DND-41 (cell line): Measurements from ENCODE around the gene ZMAT3.

ENCODE experiments used
- ATAC-seq: fragments of 200-7000 bp; cut with Tn5 transposase; 3 replicates; pipeline ENCODE4 v1.9.1; 2021; ENCODE audit warnings: low read depth; ENCODE audit not compliant: insufficient read depth
- DNase-seq: peaks from one replicate; pipeline ENCODE4 v3.0.0-alpha.2; 2020
- H2AFZ ChIP-seq: 2 replicates; pipeline ENCODE4 v1.6.0; 2012; ENCODE audit warnings: low read depth, low read length
- H3K27ac ChIP-seq: 2 replicates; pipeline ENCODE4 v1.5.1; 2012; ENCODE audit warnings: low read length, inconsistent platforms
- H3K27me3 ChIP-seq: fragments of 200-600 bp; sonication (generic); 2 replicates; pipeline ENCODE4 v1.6.0; 2012; ENCODE audit warnings: low read length, mild to moderate bottlenecking, inconsistent platforms; ENCODE audit not compliant: insufficient read depth, poor library complexity
- H3K36me3 ChIP-seq: 2 replicates; pipeline ENCODE4 v1.5.1; 2012; ENCODE audit warnings: low read length, inconsistent platforms; ENCODE audit not compliant: insufficient read depth
- H3K4me1 ChIP-seq: 2 replicates; pipeline ENCODE4 v1.5.1; 2012; ENCODE audit warnings: mild to moderate bottlenecking, low read length; ENCODE audit not compliant: insufficient read depth
- H3K4me2 ChIP-seq: 2 replicates; pipeline ENCODE4 v1.6.0; 2012; ENCODE audit warnings: mild to moderate bottlenecking, moderate library complexity, low read length, inconsistent platforms; ENCODE audit not compliant: insufficient read depth
- H3K4me3 ChIP-seq, 2 experiments: fragments of 200-600 bp in 1 of 2; shearing (Covaris generic) in 1 of 2; 2 replicates each; pipeline ENCODE4 v1.5.1; 2012 to 2016; ENCODE audit warnings: inconsistent platforms in 2 of 2, low read length in 2 of 2, mild to moderate bottlenecking in 2 of 2, low read depth in 1 of 2, moderate library complexity in 1 of 2
- H3K79me2 ChIP-seq: 2 replicates; pipeline ENCODE4 v1.6.0; 2012; ENCODE audit warnings: low read length, inconsistent platforms; ENCODE audit not compliant: insufficient read depth
- H3K9ac ChIP-seq: 2 replicates; pipeline ENCODE4 v1.6.0; 2012; ENCODE audit warnings: low read depth, mild to moderate bottlenecking, inconsistent platforms, low read length, moderate library complexity
- H3K9me3 ChIP-seq: 2 replicates; pipeline ENCODE4 v1.5.1; 2012; ENCODE audit warnings: low read length, moderate library complexity, mild to moderate bottlenecking, inconsistent platforms; ENCODE audit not compliant: insufficient read depth, severe bottlenecking
- H4K20me1 ChIP-seq: 2 replicates; pipeline ENCODE4 v1.6.0; 2012; ENCODE audit warnings: low read length; ENCODE audit not compliant: insufficient read depth
- EZH2 ChIP-seq: IDR thresholded peaks from 3 replicates; pipeline ENCODE4 v1.6.1; 2012; ENCODE audit warnings: borderline replicate concordance, low read depth, mild to moderate bottlenecking, moderate library complexity, low read length, inconsistent platforms; ENCODE audit not compliant: severe bottlenecking
- TF ChIP-seq, protein P1 (sequence below): IDR thresholded peaks from 2 replicates; pipeline ENCODE4 v1.5.1; 2012; ENCODE audit warnings: borderline replicate concordance, low read length, moderate library complexity, mild to moderate bottlenecking; ENCODE audit not compliant: poor library complexity, severe bottlenecking; ENCODE audit errors: extremely low read depth

Gene ZMAT3

DNA sequence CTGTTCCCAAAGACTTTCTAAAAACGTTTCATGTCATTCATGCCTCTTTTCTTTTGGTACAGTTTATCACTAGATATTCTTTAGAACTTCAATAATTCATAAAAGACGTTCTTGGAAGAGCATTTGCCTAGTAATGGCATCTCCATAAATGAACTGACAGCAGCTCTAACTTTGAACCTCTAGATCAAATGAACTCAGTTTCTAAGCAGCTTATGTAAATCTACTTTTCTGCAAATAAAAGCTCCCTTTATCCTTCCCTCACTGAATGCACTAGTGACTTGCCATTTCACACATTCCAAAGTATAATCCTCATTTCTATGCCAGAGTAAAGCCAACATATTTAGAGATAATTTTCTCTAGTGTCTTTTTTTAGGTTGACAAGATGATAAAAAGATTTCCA lies 85.2 kb downstream of the ZMAT3 start:
- no peaks in the 10 kb centered on the region for H3K27me3 ChIP-seq
- H3K79me2 ChIP-seq = no peaks in the 10 kb centered on the region
- no peak overlapping the region for H3K4me3 ChIP-seq
- H4K20me1 ChIP-seq = no peaks in the 10 kb centered on the region
- H3K9me3 ChIP-seq = peaks cover 29% of the 10 kb centered on the region
- no peak overlapping the region for H3K9ac ChIP-seq
- no peak for DNase-seq
- H3K4me2 ChIP-seq = no peak overlapping the region
- H2AFZ ChIP-seq = no peak overlapping the region
- no peak for ATAC-seq
- no peaks in the 10 kb centered on the region for H3K4me1 ChIP-seq
- H3K36me3 ChIP-seq = no peaks in the 10 kb centered on the region
- no peak for TF ChIP-seq EZH2
- TF ChIP-seq, protein P1, sequence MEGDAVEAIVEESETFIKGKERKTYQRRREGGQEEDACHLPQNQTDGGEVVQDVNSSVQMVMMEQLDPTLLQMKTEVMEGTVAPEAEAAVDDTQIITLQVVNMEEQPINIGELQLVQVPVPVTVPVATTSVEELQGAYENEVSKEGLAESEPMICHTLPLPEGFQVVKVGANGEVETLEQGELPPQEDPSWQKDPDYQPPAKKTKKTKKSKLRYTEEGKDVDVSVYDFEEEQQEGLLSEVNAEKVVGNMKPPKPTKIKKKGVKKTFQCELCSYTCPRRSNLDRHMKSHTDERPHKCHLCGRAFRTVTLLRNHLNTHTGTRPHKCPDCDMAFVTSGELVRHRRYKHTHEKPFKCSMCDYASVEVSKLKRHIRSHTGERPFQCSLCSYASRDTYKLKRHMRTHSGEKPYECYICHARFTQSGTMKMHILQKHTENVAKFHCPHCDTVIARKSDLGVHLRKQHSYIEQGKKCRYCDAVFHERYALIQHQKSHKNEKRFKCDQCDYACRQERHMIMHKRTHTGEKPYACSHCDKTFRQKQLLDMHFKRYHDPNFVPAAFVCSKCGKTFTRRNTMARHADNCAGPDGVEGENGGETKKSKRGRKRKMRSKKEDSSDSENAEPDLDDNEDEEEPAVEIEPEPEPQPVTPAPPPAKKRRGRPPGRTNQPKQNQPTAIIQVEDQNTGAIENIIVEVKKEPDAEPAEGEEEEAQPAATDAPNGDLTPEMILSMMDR = no peak
- no peak overlapping the region for H3K27ac ChIP-seq

DNA sequence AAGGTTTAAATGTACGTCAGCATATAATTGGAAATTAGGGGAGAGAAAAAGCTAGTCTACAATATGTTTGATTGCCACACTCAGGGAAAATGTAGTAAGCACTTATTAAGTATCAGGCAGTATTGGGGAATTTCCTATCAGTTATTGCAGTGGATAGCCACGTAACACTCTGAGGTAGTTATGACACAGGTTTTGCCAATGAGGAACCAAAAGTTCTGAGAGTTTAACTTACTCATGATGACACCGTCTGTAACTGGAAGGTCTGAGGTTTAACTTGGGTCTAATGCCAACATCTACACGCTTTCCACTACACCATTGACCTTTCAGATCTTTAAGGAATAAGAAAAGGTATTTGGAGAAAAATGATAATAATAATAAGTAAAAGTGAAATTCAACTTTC lies 89.5 kb downstream of the ZMAT3 start:
- TF ChIP-seq EZH2 = no peak
- TF ChIP-seq, protein P1 = no peak
- Histone ChIP-seq H3K9me3 (peaks cover 3% of the 10 kb centered on the region), H3K79me2 (no peaks in the 10 kb centered on the region), H2AFZ (no peak overlapping the region), H3K4me3 (no peak overlapping the region), H3K9ac (no peak overlapping the region), H3K27ac (no peak overlapping the region), H3K36me3 (no peaks in the 10 kb centered on the region), H3K27me3 (no peaks in the 10 kb centered on the region), H3K4me2 (no peak overlapping the region), H3K4me1 (no peaks in the 10 kb centered on the region), H4K20me1 (no peaks in the 10 kb centered on the region)
- ATAC-seq (no peak), DNase-seq (no peak)

DNA sequence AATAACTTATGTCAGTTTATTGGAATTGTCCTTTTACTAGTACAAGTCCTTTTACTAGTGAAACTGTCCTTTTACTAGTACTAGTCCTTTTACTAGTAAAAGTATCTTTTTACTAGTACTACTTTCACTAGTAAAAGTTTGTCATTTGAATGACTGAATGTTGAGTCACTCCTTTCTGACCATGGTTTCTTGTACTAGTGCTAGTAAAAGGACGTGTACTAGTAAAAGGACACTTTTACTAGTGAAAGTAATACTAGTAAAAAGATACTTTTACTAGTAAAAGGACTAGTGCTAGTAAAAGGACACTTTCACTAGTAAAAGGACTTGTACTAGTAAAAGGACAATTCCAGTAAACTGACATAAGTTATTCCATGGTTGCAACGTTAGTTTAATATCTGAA lies 96.3 kb downstream of the ZMAT3 start:
- no peak for TF ChIP-seq EZH2
- TF ChIP-seq, protein P1 = no peak
- no peaks in the 10 kb centered on the region for H3K79me2 ChIP-seq
- H3K4me3 ChIP-seq = no peak overlapping the region
- H3K9ac ChIP-seq = no peak overlapping the region
- H2AFZ ChIP-seq = no peak overlapping the region
- H3K4me1 ChIP-seq = no peaks in the 10 kb centered on the region
- DNase-seq = no peak
- no peaks in the 10 kb centered on the region for H3K36me3 ChIP-seq
- peaks cover 4% of the 10 kb centered on the region for H3K9me3 ChIP-seq
- H3K4me2 ChIP-seq = no peak overlapping the region
- no peak overlapping the region for H3K27ac ChIP-seq
- ATAC-seq = no peak
- H4K20me1 ChIP-seq = no peaks in the 10 kb centered on the region
- no peaks in the 10 kb centered on the region for H3K27me3 ChIP-seq

DNA sequence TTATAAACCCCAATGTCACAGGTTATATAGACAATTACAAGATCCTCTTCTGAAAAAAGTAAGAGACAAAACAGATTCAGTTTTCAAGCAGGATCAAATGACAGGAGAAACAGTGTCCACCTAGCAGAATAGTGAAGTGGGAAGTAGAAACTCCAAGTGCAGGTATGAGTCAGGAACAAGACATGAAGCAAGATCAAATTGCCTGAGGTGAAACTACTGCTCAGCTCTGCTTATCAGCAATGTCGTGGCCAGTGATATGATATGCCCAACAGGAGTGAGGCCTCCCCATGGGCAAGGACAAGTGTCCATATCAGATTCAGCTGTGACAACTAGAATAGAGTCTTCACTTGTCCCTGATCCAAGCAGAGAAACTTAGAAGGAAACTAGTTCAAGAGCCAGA lies 100.0 kb downstream of the ZMAT3 start:
- Histone ChIP-seq H3K9ac (no peak overlapping the region), H4K20me1 (no peaks in the 10 kb centered on the region), H3K9me3 (peaks cover 4% of the 10 kb centered on the region), H2AFZ (no peak overlapping the region), H3K4me2 (no peak overlapping the region), H3K4me1 (peaks cover 10% of the 10 kb centered on the region), H3K79me2 (no peaks in the 10 kb centered on the region), H3K36me3 (no peaks in the 10 kb centered on the region), H3K4me3 (no peak overlapping the region), H3K27ac (no peak overlapping the region), H3K27me3 (no peaks in the 10 kb centered on the region)
- DNase-seq = no peak
- TF ChIP-seq EZH2 = no peak
- TF ChIP-seq, protein P1 = no peak
- ATAC-seq = no peak
